PC-3 (cell line): ENCODE results near the gene GALNT4. TPM values are rescaled to one million over a fixed set of nuclear protein-coding genes. Genes with fewer than 3 reads are reported as not detected.

ENCODE experiments used
- ATAC-seq: fragments of 200-7000 bp; cut with Tn5 transposase; 2 replicates; pipeline ENCODE4 v1.9.1; 2020; ENCODE audit warnings: mild to moderate bottlenecking, moderate library complexity
- BruUV-seq: library from RNA; stranded (reverse); fragments of 400-500 nt; replicated peaks from 2 replicates; lab custom pipeline; 2021; lab: Mats Ljungman, UMichigan
- CTCF ChIA-PET: fragments of 300-600 bp; sonication (Branson Sonifier 250); formaldehyde crosslinking; loops from one replicate; lab custom pipeline; 2022; ENCODE audit warnings: antibody characterized with exemption; lab: Charles Lee
- POLR2A ChIA-PET: fragments of 300-600 bp; sonication (Branson Sonifier 250); formaldehyde crosslinking; loops from one replicate; lab custom pipeline; 2022; ENCODE audit warnings: antibody characterized with exemption; ENCODE audit not compliant: unreplicated experiment; lab: Charles Lee
- DNase-seq: peaks from one replicate; pipeline ENCODE4 v3.0.0-alpha.2; 2015
- H2AFZ ChIP-seq: fragments of 300-600 bp; sonication (generic); 2 replicates; pipeline ENCODE4 v1.6.0; 2016; ENCODE audit warnings: antibody characterized with exemption, low read length
- H3F3A ChIP-seq: fragments of 300-600 bp; sonication (generic); one replicate; pipeline ENCODE4 v1.6.0; 2017; ENCODE audit warnings: antibody characterized with exemption, low read length, control low read depth, mild to moderate bottlenecking; ENCODE audit not compliant: unreplicated experiment
- H3K27ac ChIP-seq: fragments of 300-600 bp; sonication (generic); 2 replicates; pipeline ENCODE4 v1.5.1; 2016; ENCODE audit warnings: mild to moderate bottlenecking, low read length
- H3K27me3 ChIP-seq: fragments of 300-600 bp; sonication (generic); 2 replicates; pipeline ENCODE4 v1.6.1; 2016; ENCODE audit warnings: low read length, mixed read lengths
- H3K36me3 ChIP-seq: fragments of 300-600 bp; sonication (generic); 2 replicates; pipeline ENCODE4 v1.6.1; 2016; ENCODE audit warnings: low read depth, mixed run types, low read length, mixed read lengths
- H3K4me1 ChIP-seq: fragments of 300-600 bp; sonication (generic); 2 replicates; pipeline ENCODE4 v1.5.1; 2016; ENCODE audit warnings: low read length; ENCODE audit not compliant: insufficient read depth
- H3K4me2 ChIP-seq: fragments of 300-600 bp; sonication (generic); 2 replicates; pipeline ENCODE4 v1.6.0; 2016; ENCODE audit warnings: low read length
- H3K4me3 ChIP-seq: fragments of 300-600 bp; sonication (generic); 2 replicates; pipeline ENCODE4 v1.5.1; 2016; ENCODE audit warnings: mild to moderate bottlenecking, low read length, mixed read lengths
- H3K79me2 ChIP-seq: fragments of 300-600 bp; sonication (generic); 2 replicates; pipeline ENCODE4 v1.6.1; 2017; ENCODE audit warnings: low read length, mixed read lengths
- H3K9ac ChIP-seq: fragments of 300-600 bp; sonication (generic); 2 replicates; pipeline ENCODE4 v1.6.0; 2016; ENCODE audit warnings: mild to moderate bottlenecking, low read length
- H3K9me2 ChIP-seq: fragments of 300-600 bp; sonication (generic); replicated peaks from 2 replicates; pipeline ENCODE4 v1.6.1; 2016; ENCODE audit warnings: mixed run types, low read length, mixed read lengths
- H3K9me3 ChIP-seq: fragments of 300-600 bp; sonication (generic); 2 replicates; pipeline ENCODE4 v1.6.1; 2016; ENCODE audit warnings: low read length, mixed read lengths
- H4K20me1 ChIP-seq: fragments of 300-600 bp; sonication (generic); 2 replicates; pipeline ENCODE4 v1.6.1; 2016; ENCODE audit warnings: low read length, mixed read lengths
- EZH2 ChIP-seq: fragments of 300-600 bp; sonication (generic); IDR thresholded peaks from one replicate; pipeline ENCODE4 v1.6.1; 2017; ENCODE audit warnings: antibody characterized with exemption, mild to moderate bottlenecking, low read length; ENCODE audit not compliant: unreplicated experiment
- EZH2phosphoT487 ChIP-seq: fragments of 300-600 bp; sonication (generic); IDR thresholded peaks from 2 replicates; pipeline ENCODE4 v1.6.1; 2018; ENCODE audit warnings: mild to moderate bottlenecking, antibody characterized with exemption, low read length, borderline replicate concordance
- intact Hi-C: fragments of 100-400 bp; cut with micrococcal nuclease; formaldehyde crosslinking; loops from 2 replicates; pipeline ENCODE4 v1.9.0; 2023
- total RNA-seq: library from RNA; depleted of rRNA; stranded (reverse); fragments of >200 nt; gene quantifications from 2 replicates; pipeline ENCODE4 v1.2.3, GENCODE V29; 2014
- TF ChIP-seq, protein P1 (sequence below): fragments of 300-600 bp; sonication (generic); conservative IDR thresholded peaks from 2 replicates; pipeline ENCODE4 v1.5.1; 2017; ENCODE audit warnings: antibody characterized with exemption, low read depth, mild to moderate bottlenecking, low read length

GALNT4 gene
- total RNA-seq, 1 experiment from 2014 or later = 8.1 TPM

GRCh38 chr12:89486264-89486663 is 38.3 kb downstream of the GALNT4 start:
- POLR2A ChIA-PET = no interaction called here
- no peak overlapping the region for H3K4me2 ChIP-seq
- H3K9ac ChIP-seq = no peak overlapping the region
- H3K9me3 ChIP-seq = no peaks in the 10 kb centered on the region
- no peaks in the 10 kb centered on the region for H3F3A ChIP-seq
- no peaks in the 10 kb centered on the region for H4K20me1 ChIP-seq
- intact Hi-C loops = no loop called here
- no peaks in the 10 kb centered on the region; the same call in 1 of the 2 replicates for H3K36me3 ChIP-seq
- H2AFZ ChIP-seq = no peak overlapping the region
- ATAC-seq (no peak), DNase-seq (no peak)
- H3K4me1 ChIP-seq = no peaks in the 10 kb centered on the region
- TF ChIP-seq EZH2 (no peak), EZH2phosphoT487 (no peak)
- TF ChIP-seq, protein P1, sequence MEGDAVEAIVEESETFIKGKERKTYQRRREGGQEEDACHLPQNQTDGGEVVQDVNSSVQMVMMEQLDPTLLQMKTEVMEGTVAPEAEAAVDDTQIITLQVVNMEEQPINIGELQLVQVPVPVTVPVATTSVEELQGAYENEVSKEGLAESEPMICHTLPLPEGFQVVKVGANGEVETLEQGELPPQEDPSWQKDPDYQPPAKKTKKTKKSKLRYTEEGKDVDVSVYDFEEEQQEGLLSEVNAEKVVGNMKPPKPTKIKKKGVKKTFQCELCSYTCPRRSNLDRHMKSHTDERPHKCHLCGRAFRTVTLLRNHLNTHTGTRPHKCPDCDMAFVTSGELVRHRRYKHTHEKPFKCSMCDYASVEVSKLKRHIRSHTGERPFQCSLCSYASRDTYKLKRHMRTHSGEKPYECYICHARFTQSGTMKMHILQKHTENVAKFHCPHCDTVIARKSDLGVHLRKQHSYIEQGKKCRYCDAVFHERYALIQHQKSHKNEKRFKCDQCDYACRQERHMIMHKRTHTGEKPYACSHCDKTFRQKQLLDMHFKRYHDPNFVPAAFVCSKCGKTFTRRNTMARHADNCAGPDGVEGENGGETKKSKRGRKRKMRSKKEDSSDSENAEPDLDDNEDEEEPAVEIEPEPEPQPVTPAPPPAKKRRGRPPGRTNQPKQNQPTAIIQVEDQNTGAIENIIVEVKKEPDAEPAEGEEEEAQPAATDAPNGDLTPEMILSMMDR = no peak
- H3K79me2 ChIP-seq = 0 out of 2 replicates have a peak, but pooled peaks cover under 1% of the 10 kb centered on the region
- BruUV-seq = no TSS peak
- H3K27me3 ChIP-seq = no peaks in the 10 kb centered on the region
- no peaks in the 10 kb centered on the region for H3K9me2 ChIP-seq
- no peak overlapping the region for H3K4me3 ChIP-seq
- CTCF ChIA-PET = no interaction called here
- H3K27ac ChIP-seq = no peak overlapping the region

GRCh38 chr12:89484470-89484869 is 40.1 kb downstream of the GALNT4 start:
- POLR2A ChIA-PET = no interaction called here
- Histone ChIP-seq H2AFZ (no peak overlapping the region), H3K79me2 (0 out of 2 replicates have a peak, but pooled peaks cover 4% of the 10 kb centered on the region), H3K9me2 (no peaks in the 10 kb centered on the region), H3K36me3 (no peaks in the 10 kb centered on the region; the same call in 1 of the 2 replicates), H3K27ac (no peak overlapping the region), H3F3A (no peaks in the 10 kb centered on the region), H3K4me2 (no peak overlapping the region), H3K4me3 (no peak overlapping the region), H3K27me3 (no peaks in the 10 kb centered on the region), H3K9me3 (no peaks in the 10 kb centered on the region), H3K9ac (no peak overlapping the region), H4K20me1 (no peaks in the 10 kb centered on the region), H3K4me1 (no peaks in the 10 kb centered on the region; the same call in 1 of the 2 replicates)
- intact Hi-C loops = no loop called here
- BruUV-seq = no TSS peak
- CTCF ChIA-PET = no interaction called here
- no peak for DNase-seq
- peak; percentile 82 for ATAC-seq
- TF ChIP-seq EZH2phosphoT487 (no peak), EZH2 (no peak)
- TF ChIP-seq, protein P1 = no peak

- ATAC-seq = no peak
- POLR2A ChIA-PET = interaction anchor here (0.6 kb wide), 1 partner anchor 550 kb away, joined by 3 read pairs; no protein-coding TSS in a partner anchor
Observed at GRCh38 chr12:89481213-89481914, 43.2 kb downstream of the GALNT4 start.

More at GRCh38 chr12:89481213-89481914, 43.2 kb downstream of the GALNT4 start:
- Histone ChIP-seq H3K36me3 (no peaks in the 10 kb centered on the region), H4K20me1 (no peaks in the 10 kb centered on the region), H3K4me2 (no peak overlapping the region), H2AFZ (no peak overlapping the region), H3K9me3 (no peaks in the 10 kb centered on the region), H3F3A (no peaks in the 10 kb centered on the region), H3K27ac (no peak overlapping the region), H3K9me2 (no peaks in the 10 kb centered on the region), H3K27me3 (no peaks in the 10 kb centered on the region), H3K4me3 (no peak overlapping the region), H3K4me1 (peaks cover 10% of the 10 kb centered on the region), H3K79me2 (0 out of 2 replicates have a peak, but pooled peaks cover 4% of the 10 kb centered on the region), H3K9ac (no peak overlapping the region)
- CTCF ChIA-PET = no interaction called here
- TF ChIP-seq, protein P1 = no peak
- TF ChIP-seq EZH2 (no peak), EZH2phosphoT487 (no peak)
- DNase-seq = no peak
- no TSS peak for BruUV-seq
- intact Hi-C loops = no loop called here
